Measurements from ENCODE around the gene PIEZO1. TPM values are rescaled to one million over a fixed set of nuclear protein-coding genes. Genes with fewer than 3 reads are reported as not detected.

The PIEZO1 gene
- total RNA-seq, 2 donors from 2014 or later: 272 to 318 TPM

- no peaks in the 10 kb centered on the region for H3K9me3 ChIP-seq (ENCODE audit: control insufficient read depth, low read length, poor library complexity, severe bottlenecking)
- Mint-ChIP-seq H3K4me1 (peaks cover 19% of the 10 kb centered on the region), H3K36me3 (ENCODE audit: low read depth) (no peaks in the 10 kb centered on the region), H3K27ac (peak overlapping the region; percentile 47), H3K4me3 (peak overlapping the region; percentile 21), H3K27me3 (no peaks in the 10 kb centered on the region)
- ATAC-seq (peak; percentile 33), DNase-seq (no peak)
Measured at GRCh38 chr16:88770461-88771293, 14.3 kb downstream of the PIEZO1 start.

- H3K27ac Mint-ChIP-seq: no peak overlapping the region
- DNase-seq (no peak), ATAC-seq (peak; percentile 56)
- H3K9me3 ChIP-seq (ENCODE audit: control insufficient read depth, low read length, poor library complexity, severe bottlenecking): no peaks in the 10 kb centered on the region
- no peak overlapping the region for H3K4me3 Mint-ChIP-seq
- H3K4me1 Mint-ChIP-seq: peaks cover 17% of the 10 kb centered on the region
- H3K36me3 Mint-ChIP-seq (ENCODE audit: low read depth): no peaks in the 10 kb centered on the region
- H3K27me3 Mint-ChIP-seq: no peaks in the 10 kb centered on the region
Measured at GRCh38 chr16:88769617-88770460, 15.2 kb downstream of the PIEZO1 start.

- Mint-ChIP-seq H3K4me3 (no peak overlapping the region), H3K27ac (no peak overlapping the region), H3K36me3 (ENCODE audit: low read depth) (no peaks in the 10 kb centered on the region), H3K4me1 (peaks cover 18% of the 10 kb centered on the region), H3K27me3 (no peaks in the 10 kb centered on the region)
- H3K9me3 ChIP-seq (ENCODE audit: control insufficient read depth, low read length, poor library complexity, severe bottlenecking): no peaks in the 10 kb centered on the region
- ATAC-seq: no peak
- no peak for DNase-seq
Measured at GRCh38 chr16:88768071-88768783, 16.8 kb downstream of the PIEZO1 start.

DNA sequence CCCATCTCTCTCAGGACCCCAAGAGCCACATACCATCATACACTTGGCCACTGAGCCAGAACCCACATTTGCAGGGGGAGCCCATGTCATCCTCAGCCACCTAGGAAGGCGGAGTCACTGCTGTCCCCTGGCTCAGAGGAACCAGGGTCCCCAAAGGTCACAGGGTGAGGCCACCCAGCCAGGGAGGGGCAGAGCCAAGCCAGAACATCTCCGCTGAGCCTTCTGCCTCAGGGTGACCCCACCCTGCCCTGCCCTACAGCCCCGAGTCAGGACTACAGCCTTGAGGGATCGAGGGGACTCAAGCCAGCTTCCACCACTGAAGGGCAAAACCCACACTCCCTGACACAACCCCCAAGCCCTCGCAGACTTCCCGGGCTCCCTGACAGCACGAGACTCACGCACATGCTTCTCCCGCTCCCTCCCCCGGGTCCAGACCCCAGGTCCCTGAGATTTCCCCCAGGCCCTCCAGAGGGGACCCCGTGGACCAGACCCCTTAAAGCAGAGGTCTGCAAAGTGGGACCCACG, 17.4 kb downstream of the PIEZO1 start:
- H3K9me3 ChIP-seq (ENCODE audit: control insufficient read depth, low read length, poor library complexity, severe bottlenecking): no peaks in the 10 kb centered on the region
- peak overlapping the region; percentile 6 for H3K27ac Mint-ChIP-seq
- H3K4me1 Mint-ChIP-seq: peaks cover 18% of the 10 kb centered on the region
- no peak for DNase-seq
- no peaks in the 10 kb centered on the region for H3K36me3 Mint-ChIP-seq (ENCODE audit: low read depth)
- H3K4me3 Mint-ChIP-seq: peak overlapping the region; percentile 21
- ATAC-seq: no peak
- no peaks in the 10 kb centered on the region for H3K27me3 Mint-ChIP-seq

DNA sequence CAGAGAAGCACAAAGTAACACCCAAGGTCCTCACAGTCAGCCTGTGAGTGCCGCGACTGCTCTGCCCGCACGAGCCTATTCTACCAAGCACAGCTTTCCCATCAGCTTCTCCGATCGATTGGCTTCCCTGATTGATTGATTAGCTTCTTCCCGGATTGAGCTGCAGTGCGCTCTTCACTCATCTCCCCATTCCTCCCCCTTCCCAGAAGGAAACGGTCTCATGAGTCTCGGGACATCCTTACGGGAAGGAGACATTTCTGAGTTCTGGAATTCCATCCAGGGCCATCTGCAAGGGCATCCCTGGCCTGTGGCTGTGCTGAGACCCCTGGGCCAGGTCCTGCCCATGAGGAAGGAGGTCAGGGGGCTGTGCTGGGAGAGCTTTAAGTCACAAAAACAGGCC, 18.0 kb downstream of the PIEZO1 start:
- no peak for DNase-seq
- ATAC-seq: no peak
- Mint-ChIP-seq H3K27ac (peak overlapping the region; percentile 6), H3K36me3 (ENCODE audit: low read depth) (no peaks in the 10 kb centered on the region), H3K4me3 (peak overlapping the region; percentile 66), H3K27me3 (no peaks in the 10 kb centered on the region), H3K4me1 (peaks cover 18% of the 10 kb centered on the region)
- no peaks in the 10 kb centered on the region for H3K9me3 ChIP-seq (ENCODE audit: control insufficient read depth, low read length, poor library complexity, severe bottlenecking)

DNA sequence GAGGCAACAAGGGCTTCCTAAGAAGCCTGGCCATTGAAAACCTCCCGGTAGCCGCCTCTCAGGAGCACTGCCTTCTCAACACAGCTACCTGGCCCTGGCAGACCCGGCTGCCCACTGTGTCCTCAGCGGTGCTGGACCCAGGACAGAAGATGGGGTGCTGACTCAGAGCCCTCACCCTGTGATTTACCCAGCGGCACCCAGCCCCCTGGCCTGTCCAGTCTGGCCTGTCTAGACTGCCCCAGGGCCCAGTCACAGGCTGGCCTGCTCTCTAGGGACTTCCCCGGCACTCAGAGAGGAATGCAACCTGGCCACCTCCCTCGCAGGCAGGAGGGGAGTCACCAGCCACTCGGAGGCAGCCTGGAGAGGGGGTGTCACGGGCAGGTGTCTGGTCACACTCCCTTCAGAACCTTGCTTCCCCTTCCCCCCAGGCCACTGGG, 20.1 kb downstream of the PIEZO1 start:
- Mint-ChIP-seq H3K27ac (peak overlapping the region; percentile 78), H3K4me3 (no peak overlapping the region), H3K36me3 (ENCODE audit: low read depth) (no peaks in the 10 kb centered on the region), H3K4me1 (peaks cover 20% of the 10 kb centered on the region), H3K27me3 (no peaks in the 10 kb centered on the region)
- ATAC-seq (no peak), DNase-seq (no peak)
- no peaks in the 10 kb centered on the region for H3K9me3 ChIP-seq (ENCODE audit: control insufficient read depth, low read length, poor library complexity, severe bottlenecking)

GRCh38 chr16:88764080-88764479, 20.9 kb downstream of the PIEZO1 start:
- Mint-ChIP-seq H3K27ac (peak overlapping the region; percentile 78), H3K27me3 (no peaks in the 10 kb centered on the region), H3K4me1 (peaks cover 27% of the 10 kb centered on the region), H3K4me3 (no peak overlapping the region), H3K36me3 (ENCODE audit: low read depth) (no peaks in the 10 kb centered on the region)
- ATAC-seq (no peak), DNase-seq (no peak)
- H3K9me3 ChIP-seq (ENCODE audit: control insufficient read depth, low read length, poor library complexity, severe bottlenecking): no peaks in the 10 kb centered on the region

GRCh38 chr16:88763502-88764053, 21.4 kb downstream of the PIEZO1 start:
- no peaks in the 10 kb centered on the region for H3K27me3 Mint-ChIP-seq
- H3K36me3 Mint-ChIP-seq (ENCODE audit: low read depth): no peaks in the 10 kb centered on the region
- no peak for DNase-seq
- peak overlapping the region; percentile 78 for H3K27ac Mint-ChIP-seq
- no peak for ATAC-seq
- H3K4me3 Mint-ChIP-seq: no peak overlapping the region
- peaks cover 32% of the 10 kb centered on the region for H3K4me1 Mint-ChIP-seq
- no peaks in the 10 kb centered on the region for H3K9me3 ChIP-seq (ENCODE audit: control insufficient read depth, low read length, poor library complexity, severe bottlenecking)

GRCh38 chr16:88762941-88763340, 22.1 kb downstream of the PIEZO1 start:
- ATAC-seq: no peak
- no peak for DNase-seq
- no peaks in the 10 kb centered on the region for H3K9me3 ChIP-seq (ENCODE audit: control insufficient read depth, low read length, poor library complexity, severe bottlenecking)
- Mint-ChIP-seq H3K27ac (peak overlapping the region; percentile 78), H3K4me3 (no peak overlapping the region), H3K36me3 (ENCODE audit: low read depth) (no peaks in the 10 kb centered on the region), H3K4me1 (peaks cover 33% of the 10 kb centered on the region), H3K27me3 (no peaks in the 10 kb centered on the region)

DNA sequence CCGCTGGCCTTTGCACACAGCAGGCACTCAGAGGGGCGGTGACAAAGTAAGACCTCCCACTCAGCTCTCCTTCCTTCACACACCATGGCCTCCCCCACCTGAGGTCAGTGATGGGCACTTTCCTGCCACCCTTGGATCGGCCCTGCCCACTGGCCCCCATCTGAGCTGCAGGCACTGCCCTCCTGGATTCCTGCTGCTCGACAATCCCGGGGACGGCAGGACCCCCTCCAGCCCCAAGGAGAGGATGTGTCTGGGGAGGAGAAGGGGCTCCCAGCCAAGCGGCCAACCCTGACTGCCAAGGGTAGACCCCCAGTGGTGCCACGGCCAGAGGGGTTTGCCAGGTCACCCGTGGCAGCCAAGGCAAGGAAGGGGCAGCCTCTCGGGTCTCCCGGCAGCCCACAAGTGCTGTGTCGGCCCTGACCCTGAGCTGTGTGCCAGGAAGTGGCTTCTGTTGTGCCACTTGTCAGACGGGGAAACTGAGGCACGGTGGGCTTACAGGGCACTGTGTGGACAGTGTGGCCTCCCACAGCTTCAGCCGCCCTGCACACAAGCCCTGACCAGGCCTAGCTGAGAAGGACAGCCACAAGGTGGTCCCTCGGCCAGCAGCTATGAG, 22.7 kb downstream of the PIEZO1 start:
- H3K27ac Mint-ChIP-seq: peak overlapping the region; percentile 78
- ATAC-seq: no peak
- H3K27me3 Mint-ChIP-seq: no peaks in the 10 kb centered on the region
- DNase-seq: no peak
- no peaks in the 10 kb centered on the region for H3K9me3 ChIP-seq (ENCODE audit: control insufficient read depth, low read length, poor library complexity, severe bottlenecking)
- peaks cover 31% of the 10 kb centered on the region for H3K4me1 Mint-ChIP-seq
- H3K36me3 Mint-ChIP-seq (ENCODE audit: low read depth): no peaks in the 10 kb centered on the region
- H3K4me3 Mint-ChIP-seq: no peak overlapping the region

GRCh38 chr16:88761830-88762229, 23.2 kb downstream of the PIEZO1 start:
- H3K9me3 ChIP-seq (ENCODE audit: control insufficient read depth, low read length, poor library complexity, severe bottlenecking): no peaks in the 10 kb centered on the region
- ATAC-seq (no peak), DNase-seq (no peak)
- no peak overlapping the region for H3K4me3 Mint-ChIP-seq
- no peaks in the 10 kb centered on the region for H3K36me3 Mint-ChIP-seq (ENCODE audit: low read depth)
- H3K27me3 Mint-ChIP-seq: no peaks in the 10 kb centered on the region
- no peak overlapping the region for H3K27ac Mint-ChIP-seq
- peaks cover 28% of the 10 kb centered on the region for H3K4me1 Mint-ChIP-seq

GRCh38 chr16:88761143-88761534, 23.9 kb downstream of the PIEZO1 start:
- H3K4me1 Mint-ChIP-seq: peaks cover 25% of the 10 kb centered on the region
- no peak overlapping the region for H3K4me3 Mint-ChIP-seq
- DNase-seq: no peak
- peak overlapping the region; percentile 49 for H3K27ac Mint-ChIP-seq
- no peaks in the 10 kb centered on the region for H3K36me3 Mint-ChIP-seq (ENCODE audit: low read depth)
- H3K27me3 Mint-ChIP-seq: no peaks in the 10 kb centered on the region
- H3K9me3 ChIP-seq (ENCODE audit: control insufficient read depth, low read length, poor library complexity, severe bottlenecking): no peaks in the 10 kb centered on the region
- ATAC-seq: no peak
